ENCODE measurements around the gene MAP1LC3B2.

Gene MAP1LC3B2

DNA sequence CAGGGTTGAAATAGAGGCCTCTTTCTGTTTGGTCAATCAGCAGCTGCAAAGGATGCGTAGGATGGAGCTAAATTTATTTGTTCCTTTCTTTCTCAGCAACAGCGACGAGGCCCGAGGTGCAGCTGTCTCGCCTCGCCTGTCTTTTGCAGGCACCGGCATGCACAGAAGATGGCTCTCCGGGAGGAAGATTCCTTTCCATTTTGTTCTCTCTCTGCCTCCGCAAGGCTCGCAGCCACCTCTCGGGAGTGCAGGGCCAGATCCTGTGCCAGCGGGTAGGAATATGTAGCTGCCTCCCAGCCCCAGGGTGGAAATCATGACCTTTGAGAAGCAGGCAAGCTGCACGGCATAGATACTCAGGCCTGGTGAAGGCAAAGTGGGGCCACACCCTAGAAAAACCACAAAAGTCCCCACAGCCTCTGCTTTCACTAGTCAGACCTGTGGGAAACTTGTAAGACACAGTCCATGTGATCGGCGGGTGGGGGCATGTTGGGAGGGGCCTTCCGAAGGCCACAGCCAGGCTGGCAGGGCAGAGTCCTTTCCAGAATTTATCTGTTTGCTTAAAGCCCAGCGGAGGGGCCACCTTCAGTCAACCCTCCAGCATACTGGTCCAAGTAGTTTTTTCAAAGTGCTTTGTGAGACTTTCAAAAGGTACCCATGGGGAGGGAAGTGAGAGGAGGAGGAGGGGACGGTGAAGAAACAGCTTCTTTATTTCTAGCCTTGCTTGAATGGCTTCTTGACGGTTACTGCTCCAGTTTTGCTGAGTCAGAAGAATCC, at the start of gene MAP1LC3B2:
MAP1LC3B2 (plus strand) TSS at position 220 of the 774 bp plus-strand sequence. CDS start 16,562 bp downstream, outside the sequence.
- DNase-seq (ENCODE audit: low read depth), result peak; percentile 57

DNA sequence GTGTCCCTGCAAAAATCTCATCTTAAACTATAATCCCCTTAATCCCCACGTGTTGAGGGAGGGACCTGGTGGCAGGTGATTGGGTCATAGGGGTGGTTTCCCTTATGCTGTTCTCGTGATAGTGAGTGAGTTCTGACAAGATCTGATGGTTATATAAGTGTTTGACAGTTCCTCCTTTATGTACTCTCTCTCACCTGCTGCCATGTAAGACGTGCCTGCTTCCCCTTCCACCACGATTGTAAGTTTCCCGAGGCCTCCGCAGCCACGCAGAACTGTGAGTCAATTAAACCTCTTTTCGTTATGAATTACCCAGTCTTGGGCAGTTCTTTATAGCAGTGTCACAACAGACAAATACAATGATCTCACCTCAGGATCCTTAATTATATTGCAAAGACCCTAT, 45.2 kb upstream of the MAP1LC3B2 start:
- no peak for DNase-seq (ENCODE audit: low read depth)

DNA sequence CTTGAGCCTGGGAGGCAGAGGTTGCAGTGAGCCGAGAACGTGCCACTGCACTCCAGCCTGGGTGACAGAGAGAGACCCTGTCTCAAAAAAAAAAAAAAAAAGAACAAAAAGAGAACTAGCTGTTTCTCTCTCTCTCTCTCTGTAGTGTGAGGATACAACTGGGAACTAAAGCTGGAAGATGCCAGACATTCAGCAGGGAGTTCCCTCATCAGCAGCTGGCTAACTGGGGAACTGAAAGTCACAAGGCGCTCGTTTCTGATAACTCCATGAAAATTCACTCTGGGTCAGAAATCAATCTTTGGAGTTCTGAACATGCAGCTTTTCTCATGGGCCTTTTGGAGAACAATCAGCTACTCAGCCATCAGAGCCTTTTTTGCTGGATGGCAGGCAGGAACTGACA, 43.5 kb upstream of the MAP1LC3B2 start:
- no peak for DNase-seq (ENCODE audit: low read depth)

DNA sequence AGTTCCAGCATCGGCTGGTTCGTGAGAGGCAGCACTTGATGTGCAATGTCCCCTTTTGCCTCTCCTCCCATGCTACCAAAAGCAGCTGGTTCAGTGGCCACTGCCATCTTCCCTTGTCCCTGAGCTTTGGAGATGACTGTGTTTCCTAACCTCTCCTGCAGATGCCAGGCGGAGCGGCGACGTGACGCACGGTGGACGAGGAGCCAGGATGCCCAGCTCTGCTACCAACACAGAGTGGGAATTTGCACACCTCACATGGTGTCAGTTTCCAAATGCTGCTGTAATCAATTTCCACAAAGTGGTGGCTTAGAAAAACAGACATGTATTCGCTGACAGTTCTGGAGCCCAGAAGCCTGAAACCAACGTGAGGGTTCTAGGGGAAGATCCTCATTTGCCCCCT, 42.5 kb upstream of the MAP1LC3B2 start:
- DNase-seq (ENCODE audit: low read depth), result no peak

DNA sequence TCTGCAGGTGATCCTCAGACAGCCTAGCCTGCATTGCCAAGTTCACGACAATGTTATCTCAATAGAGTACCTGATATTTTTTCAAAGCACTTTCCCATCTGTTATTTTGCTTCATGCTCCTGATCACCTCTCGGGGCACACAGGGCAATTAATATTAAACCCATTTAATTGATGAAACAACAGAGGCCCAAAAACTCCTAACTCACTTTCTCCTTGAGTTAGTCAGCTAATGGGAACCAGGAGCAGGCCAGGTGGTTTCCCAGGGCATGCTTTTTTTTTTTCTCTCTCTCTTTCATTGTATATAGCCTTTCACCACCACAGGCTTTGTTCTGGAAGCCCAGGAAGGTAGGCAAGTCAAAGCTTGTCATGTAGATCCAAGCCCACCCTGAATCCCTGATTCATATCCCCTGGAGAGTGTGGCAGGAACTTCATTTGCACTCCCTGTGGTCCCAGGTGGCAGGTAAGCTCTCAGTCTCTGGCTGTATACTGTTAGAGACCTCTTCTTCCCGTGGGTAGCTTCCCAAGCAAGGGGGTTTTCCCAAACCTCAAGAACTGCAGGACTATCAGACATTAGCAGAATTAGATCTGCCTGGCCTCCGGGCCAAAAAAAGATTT, 41.6 kb upstream of the MAP1LC3B2 start:
- no peak for DNase-seq (ENCODE audit: low read depth)

DNA sequence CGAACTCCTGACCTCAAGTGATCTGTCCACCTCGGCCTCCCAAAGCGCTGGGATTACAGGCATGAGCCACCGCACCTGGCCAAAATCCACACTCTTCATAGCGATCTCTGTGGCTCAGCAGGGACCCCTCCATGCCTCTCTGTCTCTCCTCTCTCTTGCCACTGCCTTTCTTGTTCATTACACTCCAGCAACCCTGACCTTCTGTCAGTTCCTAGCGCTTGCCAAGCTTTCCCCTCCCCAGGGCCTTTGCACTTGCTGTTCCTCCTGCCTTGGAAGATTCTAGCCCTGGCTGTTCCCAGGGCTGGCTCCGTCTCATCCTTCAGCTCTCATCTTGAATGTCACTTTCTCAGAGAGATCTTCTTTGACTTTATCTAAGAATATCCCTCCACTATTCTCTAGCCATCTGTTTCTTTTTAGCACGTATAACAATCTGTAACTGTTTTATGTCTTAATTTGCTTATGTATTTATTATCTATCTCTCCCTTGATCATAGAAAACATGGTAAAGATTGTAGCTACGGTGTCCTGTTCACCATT, 38.9 kb upstream of the MAP1LC3B2 start:
- no peak for DNase-seq (ENCODE audit: low read depth)

DNA sequence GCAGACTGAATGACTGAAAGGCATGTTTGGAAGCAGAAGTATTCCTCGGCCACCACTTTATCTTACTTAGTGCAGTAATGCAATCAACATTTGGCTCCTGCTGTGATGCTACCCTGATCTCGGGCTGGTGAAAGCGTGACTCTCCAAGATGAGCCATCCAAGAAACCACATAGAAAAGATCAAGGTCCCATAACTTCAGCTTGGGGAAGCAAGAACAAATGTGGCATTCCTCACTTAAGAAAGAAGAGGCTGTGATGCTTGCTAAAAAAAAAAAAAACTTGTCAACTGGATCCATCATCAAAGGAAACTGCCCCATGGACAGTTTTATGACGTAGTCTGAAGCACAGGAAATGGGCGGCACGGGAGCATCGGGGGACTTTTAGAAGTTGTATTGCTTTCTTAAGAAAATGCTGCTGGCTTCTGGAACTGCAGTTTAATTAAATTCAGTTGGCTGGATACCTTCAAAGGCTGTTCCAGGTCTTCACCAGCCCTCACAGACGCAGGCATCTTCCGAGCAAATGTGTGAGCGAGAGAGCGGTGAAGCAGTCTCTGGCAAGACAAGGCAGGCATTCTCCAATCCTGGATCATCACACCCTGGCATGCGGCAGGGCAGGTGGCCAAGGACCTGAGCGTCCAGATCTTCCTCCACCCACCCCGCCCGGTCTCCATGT, 38.2 kb upstream of the MAP1LC3B2 start:
- no peak for DNase-seq (ENCODE audit: low read depth)

DNA sequence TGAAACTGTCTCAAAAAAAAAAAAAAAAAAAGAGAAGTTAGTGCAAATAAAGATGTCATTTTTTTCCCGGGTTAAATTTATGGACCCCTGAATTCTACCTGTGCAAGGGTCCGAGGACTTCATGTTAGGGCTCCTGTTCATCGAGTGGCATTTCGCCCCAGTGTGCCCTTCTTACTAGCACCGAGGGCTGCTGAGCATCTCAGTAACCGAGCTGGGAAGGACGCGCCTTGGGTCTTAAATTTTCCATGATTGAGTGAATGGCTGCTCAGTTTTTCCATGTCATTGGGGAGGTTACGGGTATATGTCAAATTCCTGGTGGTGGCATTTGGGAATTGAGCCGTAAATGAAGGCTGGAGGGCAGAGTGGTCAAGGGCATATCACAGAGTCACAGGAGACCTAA, 34.9 kb upstream of the MAP1LC3B2 start:
- DNase-seq (ENCODE audit: low read depth), result no peak

DNA sequence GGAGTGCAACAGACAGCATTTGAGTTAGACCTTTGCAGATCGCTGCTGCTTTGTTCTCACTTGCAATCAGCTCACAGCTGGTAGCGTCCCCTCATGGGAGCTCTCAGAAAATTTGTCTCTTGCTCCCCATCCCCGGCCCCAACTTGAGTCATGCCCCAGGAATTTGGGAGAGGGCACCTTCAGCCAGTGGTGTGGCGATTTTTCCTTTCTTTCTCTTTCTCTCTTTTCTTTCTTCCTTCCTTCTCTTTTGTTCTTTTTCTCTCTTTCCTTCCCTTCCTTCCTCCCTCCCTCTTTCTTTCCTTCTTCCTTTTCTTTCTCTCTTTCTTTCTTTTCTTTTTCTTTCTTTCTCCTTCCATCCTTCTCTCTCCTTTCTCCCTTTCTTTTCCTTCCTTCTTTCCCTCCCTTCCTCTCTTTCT, 34.2 kb upstream of the MAP1LC3B2 start:
- no peak for DNase-seq (ENCODE audit: low read depth)

DNA sequence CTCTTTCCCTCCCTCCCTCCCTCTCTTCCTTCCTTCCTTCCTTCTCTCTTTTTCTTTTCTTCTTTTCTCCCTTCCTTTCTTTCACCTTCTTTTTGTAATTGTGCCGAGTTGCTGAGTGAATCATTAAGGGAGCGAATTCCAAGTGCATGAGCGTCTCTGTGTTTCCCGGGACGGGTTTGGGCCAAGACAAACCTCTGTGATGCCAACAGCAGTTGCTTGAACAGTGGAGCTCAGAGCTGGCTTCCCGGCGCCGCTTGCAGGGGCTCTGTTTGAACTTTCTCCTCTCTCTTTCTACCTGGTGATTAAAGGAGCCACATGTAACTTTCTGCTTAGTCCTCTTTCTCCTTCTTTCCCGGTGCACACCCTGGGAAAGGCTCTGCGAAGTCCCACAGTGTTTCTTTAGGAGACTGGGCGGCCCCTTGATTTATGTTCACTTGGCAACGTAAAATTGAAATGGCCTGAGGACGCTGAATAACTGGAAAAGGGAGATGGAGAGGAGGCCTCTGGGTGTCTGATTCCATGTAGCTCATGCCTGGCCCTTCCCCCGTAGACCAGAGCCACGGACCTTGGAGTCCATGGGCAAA, 33.7 kb upstream of the MAP1LC3B2 start:
- DNase-seq (ENCODE audit: low read depth), result no peak

DNA sequence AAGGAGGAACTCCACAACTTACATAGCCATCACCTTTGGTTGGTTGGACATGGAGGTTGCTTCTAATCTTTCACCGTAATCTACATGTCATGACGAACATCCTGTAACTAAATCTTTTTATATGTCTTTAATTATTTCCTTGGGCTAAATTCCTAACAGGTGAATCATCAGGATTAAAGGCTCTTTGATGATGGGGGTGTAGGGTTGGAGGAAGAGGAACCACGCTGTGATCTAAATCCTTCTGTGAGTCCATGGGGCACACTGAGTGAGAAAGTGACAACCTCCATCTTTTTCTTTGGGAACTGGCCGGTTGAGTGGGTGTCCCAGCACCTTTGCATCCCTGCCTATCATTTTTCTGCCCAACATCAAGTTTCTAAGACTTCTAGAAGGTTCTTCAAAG, 31.1 kb upstream of the MAP1LC3B2 start:
- no peak for DNase-seq (ENCODE audit: low read depth)

DNA sequence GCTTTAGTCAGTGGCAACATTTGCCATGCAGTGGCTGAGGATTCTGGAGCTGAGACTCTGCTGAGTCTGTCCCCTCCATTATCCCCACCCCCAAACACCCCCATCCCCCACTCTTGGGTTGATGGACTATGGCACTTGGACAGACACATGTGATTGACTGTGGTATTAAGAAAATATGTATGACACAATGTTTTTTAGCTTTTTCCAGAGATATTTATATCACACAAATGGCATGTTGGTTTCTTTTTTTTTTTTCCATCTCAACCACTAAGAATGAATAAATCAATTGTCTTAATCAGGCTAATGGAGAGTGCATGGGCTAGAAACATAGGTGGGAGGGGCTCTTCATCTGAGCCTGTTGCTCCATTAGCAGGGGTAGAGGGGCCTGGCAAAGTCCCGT, 30.7 kb upstream of the MAP1LC3B2 start:
- DNase-seq (ENCODE audit: low read depth), result no peak

DNA sequence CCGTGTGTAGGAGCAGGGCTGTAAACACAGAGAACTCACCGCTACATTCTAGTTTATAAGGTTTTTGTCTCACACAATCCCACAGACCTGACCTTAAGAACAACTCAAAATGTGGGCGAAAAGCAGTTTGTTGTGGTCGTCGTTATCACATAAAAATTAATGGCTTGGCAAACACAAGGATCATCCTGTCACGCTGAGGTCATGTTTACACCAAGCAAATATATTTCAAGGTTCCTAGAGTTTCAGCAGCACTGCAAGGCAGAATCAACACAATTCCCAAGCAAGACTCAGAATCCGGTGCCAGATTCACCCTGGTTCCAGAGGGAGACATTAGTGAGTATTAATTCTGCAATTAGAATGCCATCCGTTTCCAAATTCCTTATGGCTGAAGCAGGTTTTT, 30.1 kb upstream of the MAP1LC3B2 start:
- no peak for DNase-seq (ENCODE audit: low read depth)

DNA sequence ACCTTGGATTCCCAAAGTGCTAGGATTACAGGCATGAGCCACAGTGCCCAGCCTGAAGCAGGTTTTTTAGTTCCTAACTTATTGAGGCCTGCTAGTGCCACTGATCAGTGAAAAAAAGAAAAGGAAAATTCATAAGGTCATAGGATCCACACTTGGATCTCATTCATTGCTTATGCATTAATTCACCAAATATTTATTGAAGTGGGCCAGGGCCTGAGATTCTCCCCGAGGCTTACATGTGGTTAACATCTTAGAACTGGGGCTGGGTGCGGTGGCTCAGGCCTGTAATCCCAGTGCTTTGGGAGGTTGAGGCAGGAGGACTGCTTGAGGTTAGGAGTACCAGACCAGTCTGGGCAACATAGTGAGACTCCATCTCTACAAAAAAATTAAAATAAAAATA, 29.5 kb upstream of the MAP1LC3B2 start:
- no peak for DNase-seq (ENCODE audit: low read depth)

DNA sequence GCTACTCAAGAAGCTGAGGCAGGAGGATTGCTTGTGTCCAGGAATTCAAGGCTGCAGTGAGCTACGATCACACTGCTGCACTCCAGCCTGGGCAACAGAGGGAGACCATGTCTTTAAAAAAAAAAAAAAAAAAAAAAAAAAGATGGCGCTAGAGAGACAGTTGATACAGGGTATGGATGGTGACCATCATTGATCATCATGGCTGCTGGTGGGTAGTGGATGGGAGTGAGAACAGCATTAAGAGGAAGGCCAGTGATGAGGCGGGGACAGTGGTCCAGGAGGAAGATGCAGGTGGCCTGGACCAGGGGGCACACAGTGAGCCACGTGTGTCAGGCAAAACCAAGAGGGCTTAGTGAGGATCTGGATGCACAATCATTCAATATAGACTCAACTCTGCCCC, 26.8 kb upstream of the MAP1LC3B2 start:
- DNase-seq (ENCODE audit: low read depth), result no peak

DNA sequence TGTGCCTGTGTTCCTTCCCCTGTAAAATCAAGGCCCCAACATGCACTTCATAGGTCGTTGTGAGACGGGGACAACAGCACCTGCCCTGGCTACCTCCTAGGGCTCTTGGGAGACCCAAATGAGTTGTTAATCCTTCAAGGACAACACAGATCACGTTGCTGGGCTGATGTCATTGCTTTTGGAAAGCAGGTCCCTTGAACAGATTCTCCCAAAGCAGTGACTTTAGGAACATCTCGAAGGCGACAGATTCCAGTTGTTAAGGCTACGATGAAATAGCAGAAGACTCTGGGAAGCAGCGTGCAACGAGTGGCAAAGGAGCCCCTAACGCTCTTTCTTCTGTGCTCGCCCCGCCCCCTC, 26.2 kb upstream of the MAP1LC3B2 start:
- no peak for DNase-seq (ENCODE audit: low read depth)

DNA sequence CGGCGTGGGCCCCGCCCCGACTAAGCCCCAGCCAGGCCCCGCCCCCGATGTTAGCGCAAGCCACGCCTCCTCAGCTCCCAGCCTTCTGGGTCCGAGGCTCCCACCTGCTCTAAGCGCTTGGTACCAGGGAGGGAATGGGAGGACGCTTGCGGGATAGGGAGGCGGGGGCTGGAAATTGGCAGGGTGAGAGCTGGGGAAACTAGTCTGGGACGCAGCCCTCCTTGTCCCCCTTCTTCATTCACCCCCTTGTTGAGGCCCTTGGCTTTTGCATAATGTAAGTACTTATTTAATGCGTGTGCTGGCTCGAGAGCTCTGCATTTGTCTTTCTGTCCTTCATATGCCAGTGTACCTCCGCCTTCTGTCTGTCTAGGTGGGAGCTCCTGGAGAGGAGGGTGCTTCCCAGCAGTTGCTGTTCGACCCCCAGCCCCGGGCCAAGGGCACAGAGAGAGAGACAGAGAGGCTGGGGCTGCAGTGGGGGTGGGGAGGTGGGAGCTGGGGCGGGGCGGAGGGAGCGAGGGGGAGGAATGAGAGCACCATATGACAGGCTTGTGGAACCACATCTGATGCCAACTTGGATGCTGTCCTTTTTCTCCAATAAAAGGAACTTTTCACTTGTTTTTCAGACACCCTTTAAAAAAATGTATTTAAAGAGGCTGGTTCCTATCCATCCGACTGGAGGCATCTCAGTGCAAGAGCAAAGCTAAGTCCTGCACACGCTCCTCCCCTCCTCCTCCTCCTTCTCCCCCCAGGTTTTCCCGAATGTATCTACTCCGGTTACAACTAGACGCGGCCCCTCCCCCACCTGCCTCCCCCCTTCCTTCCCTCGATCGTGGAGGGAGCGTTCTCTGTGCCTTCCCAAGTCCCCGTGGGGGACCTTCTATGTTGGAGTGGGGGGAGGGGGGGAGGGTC, 25.6 kb upstream of the MAP1LC3B2 start:
- peak; percentile 48 for DNase-seq (ENCODE audit: low read depth)

DNA sequence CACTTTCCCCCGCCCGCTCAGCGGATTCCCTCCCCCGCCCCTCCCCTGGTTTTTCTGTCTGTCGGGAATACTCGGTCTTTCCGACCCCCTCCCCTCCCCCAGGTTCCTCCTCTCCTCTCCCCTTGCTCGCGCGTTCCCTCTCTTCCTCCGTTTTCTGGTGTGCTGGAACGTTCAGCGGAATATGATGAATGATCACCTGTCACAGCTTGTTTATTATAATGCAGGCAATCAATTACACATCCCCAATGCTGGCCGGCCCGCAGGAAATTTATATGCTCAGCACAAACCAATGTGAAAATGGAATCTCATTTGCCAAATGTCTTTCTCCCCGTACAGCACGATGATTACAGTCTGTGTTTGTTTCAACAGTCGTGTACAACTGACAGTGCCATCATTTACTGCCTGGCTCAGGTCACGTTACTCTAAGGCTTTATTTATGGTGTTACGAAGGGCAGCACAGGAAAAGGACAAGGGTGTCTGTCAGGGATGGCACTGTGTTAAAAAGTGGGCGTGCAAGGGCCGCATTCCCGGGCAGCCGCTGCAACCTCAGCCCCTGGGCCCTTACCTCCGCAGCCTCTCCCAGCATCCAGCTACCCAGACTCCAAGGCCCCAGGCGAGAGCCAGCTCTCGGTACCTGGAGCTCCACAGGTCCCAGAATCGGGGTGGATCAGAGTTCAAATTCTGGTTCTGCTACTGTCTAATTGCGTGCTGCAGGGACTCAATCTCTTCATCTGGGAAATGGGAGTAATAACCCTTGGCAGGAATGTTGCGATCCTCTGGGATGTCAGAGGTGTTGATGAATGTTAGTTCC, 24.7 kb upstream of the MAP1LC3B2 start:
- DNase-seq (ENCODE audit: low read depth), result no peak

DNA sequence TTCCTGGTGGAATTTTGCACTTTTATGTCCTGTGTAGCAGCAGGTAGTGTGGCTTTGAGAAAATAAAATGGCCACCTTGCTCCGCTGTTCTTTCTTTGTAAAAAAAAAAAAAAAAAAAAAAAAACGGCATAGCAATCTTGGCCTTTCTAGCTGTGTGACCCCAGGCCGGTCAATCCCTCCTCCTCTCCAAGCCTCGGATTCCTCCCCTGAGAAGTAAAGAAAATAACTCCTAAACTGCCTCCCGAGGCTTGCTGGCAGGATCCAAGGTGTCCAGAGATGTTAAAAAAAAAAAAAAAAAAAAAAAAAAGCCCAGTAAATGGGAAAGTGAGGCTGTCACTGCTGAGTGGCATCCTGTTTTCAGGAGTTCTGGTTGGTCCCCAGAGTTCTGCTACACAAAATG, 23.9 kb upstream of the MAP1LC3B2 start:
- DNase-seq (ENCODE audit: low read depth), result no peak

DNA sequence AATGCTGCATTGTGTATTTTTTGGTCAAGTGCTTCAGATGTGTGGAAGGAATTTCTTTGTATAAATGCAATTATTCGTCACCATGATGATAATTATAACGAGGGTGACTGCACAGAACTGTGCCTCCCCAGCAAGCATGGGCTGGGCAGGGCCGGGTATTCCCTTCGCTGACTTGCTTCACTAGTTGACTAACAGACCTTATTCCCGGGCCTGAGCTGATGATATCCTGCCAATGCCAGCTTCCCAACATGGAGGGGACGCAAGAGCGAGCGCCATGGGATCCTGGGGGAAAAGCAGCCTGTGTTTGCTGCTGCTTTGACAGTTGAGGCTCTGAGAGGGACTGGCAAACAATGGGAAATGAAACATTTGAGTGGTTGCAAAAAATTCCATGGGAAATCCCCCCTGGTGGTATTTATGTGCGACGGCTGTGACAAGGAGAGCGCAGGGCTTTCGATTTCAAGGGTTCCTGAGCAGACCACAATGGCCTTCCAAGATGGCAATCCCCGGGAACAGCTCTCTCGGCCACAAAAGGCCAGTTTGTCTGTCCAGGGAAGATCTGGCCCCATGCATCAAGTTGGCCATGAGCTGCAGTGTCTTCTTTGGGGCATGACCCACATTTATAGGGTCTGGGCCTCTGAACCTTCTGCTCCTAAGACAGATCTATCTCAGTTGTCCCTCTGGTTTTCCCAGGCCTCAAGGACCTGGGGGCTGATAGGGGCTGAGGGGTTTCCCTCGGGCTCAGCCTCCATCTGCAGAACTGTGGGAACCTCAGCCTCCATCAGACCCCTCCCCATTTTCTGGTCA, 21.9 kb upstream of the MAP1LC3B2 start:
- DNase-seq (ENCODE audit: low read depth), result no peak
